Muscle layer of duodenum (tissue), 2 donors: ENCODE results near the gene LHPP.

Experiments
- H3K27ac ChIP-seq: one replicate; pipeline ENCODE4 v1.7.0; 2013; ENCODE audit warnings: mild to moderate bottlenecking, low read length
- H3K27me3 ChIP-seq: one replicate; pipeline ENCODE4 v1.7.0; 2013; ENCODE audit warnings: low read depth, mild to moderate bottlenecking, control low read depth, low read length
- H3K36me3 ChIP-seq, 2 donors: one replicate each; pipeline ENCODE4 v1.7.0; 2013; ENCODE audit warnings: low read length in 2 of 2, control low read depth in 1 of 2, mild to moderate bottlenecking in 1 of 2; ENCODE audit not compliant: insufficient read depth in 2 of 2, control insufficient read depth in 1 of 2
- H3K4me1 ChIP-seq, 2 donors: one replicate each; pipeline ENCODE4 v1.7.0; 2013; ENCODE audit warnings: low read length in 2 of 2, mild to moderate bottlenecking in 2 of 2, control low read depth in 1 of 2, moderate library complexity in 1 of 2; ENCODE audit not compliant: insufficient read depth in 2 of 2, control insufficient read depth in 1 of 2
- H3K4me3 ChIP-seq, 2 donors: one replicate each; pipeline ENCODE4 v1.7.0; 2013; ENCODE audit warnings: low read length in 2 of 2, low read depth in 1 of 2, mild to moderate bottlenecking in 1 of 2
- H3K9me3 ChIP-seq, 2 donors: one replicate each; pipeline ENCODE4 v1.7.0; 2013; ENCODE audit warnings: low read length in 2 of 2, control low read depth in 1 of 2, mild to moderate bottlenecking in 1 of 2; ENCODE audit not compliant: control insufficient read depth in 1 of 2
- donor health status: healthy.

The LHPP gene

DNA sequence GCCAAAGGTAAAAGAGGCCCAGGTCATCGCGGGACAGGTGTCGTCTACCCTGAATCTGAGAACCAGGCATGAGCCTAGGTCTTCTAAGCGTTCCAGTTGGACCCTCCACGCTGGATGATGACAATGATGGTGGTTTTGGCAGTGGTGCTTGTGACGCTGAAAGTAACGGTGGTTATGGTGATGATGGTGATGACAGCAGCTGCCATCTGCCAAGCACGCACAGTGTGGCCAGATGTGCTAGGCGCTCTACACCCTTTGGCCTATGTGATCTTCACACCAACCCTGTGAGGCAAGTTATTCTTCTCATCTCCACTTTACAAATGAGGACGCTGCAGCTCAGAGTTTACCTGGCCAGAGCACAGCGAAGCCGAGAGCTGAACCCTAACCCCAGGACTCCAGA lies 188.6 kb downstream of the LHPP start:
- peaks cover 51 to 60% of the 10 kb centered on the region in 2 donors for H3K4me1 ChIP-seq
- no peaks in the 10 kb centered on the region for H3K9me3 ChIP-seq
- no peak overlapping the region for H3K4me3 ChIP-seq
- H3K27me3 ChIP-seq: no peaks in the 10 kb centered on the region
- peak overlapping the region; percentile 13 for H3K27ac ChIP-seq
- H3K36me3 ChIP-seq: no peaks in the 10 kb centered on the region

DNA sequence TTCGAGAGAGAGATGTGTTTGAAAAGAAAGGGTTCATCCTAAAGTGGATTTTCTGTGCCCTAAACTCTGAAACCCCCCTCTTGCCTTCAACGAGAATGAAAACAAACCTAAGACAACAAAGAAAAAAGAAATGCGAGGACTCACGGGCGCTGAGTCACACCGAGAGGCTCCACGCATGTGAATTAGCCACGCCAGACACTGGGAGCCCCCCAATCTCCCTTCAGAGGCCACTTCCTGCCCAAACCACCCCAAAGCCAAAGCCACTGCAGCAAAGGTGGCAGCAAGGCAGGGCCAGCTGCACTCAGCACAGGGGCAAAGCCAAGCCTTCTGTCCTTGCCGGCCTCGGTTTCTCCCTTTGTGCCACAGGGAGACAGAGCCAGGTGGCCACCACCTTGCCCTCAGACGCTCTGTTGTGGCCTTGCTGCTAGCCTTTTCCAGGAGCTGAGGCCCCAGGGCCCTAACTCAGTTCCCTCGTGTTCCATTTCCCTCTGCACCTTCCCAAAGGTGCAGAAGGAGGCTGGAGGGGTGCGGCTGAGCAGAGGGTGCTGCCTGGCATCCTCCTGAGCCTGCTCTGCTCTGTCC lies 189.3 kb downstream of the LHPP start:
- H3K9me3 ChIP-seq: no peaks in the 10 kb centered on the region
- H3K36me3 ChIP-seq: peaks cover 0 to 6% of the 10 kb centered on the region in 2 donors
- no peaks in the 10 kb centered on the region for H3K27me3 ChIP-seq
- H3K4me3 ChIP-seq: no peak overlapping the region
- H3K27ac ChIP-seq: no peak overlapping the region
- peaks cover 44 to 53% of the 10 kb centered on the region in 2 donors for H3K4me1 ChIP-seq

DNA sequence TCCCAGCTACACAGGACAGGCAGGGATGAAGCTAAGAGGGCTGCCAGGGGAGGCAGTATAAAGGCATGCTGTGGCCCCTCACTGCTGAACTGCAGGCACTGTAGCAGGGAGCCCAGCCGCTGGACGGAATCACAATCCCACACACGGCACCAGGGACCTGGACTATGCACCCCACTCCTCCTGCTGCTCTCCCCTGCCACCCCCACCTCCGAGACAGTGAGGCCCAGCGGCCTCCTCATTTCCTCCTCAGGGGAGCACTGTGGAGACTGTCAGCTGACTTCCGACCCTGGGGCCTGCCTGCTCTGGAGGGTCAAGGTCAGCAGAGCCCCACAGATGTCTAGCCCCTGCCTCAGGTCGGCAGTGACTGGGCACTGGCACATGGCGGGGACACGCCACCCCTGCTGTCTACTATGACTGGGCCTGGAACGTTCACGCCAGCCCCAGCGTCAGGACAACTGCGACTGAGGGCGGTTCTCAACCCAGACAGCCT lies 189.8 kb downstream of the LHPP start:
- Histone ChIP-seq H3K27me3 (no peaks in the 10 kb centered on the region), H3K36me3 (peaks cover 0 to 11% of the 10 kb centered on the region in 2 donors), H3K9me3 (no peaks in the 10 kb centered on the region), H3K27ac (no peak overlapping the region), H3K4me3 (no peak overlapping the region), H3K4me1 (peaks cover 39 to 48% of the 10 kb centered on the region in 2 donors)

DNA sequence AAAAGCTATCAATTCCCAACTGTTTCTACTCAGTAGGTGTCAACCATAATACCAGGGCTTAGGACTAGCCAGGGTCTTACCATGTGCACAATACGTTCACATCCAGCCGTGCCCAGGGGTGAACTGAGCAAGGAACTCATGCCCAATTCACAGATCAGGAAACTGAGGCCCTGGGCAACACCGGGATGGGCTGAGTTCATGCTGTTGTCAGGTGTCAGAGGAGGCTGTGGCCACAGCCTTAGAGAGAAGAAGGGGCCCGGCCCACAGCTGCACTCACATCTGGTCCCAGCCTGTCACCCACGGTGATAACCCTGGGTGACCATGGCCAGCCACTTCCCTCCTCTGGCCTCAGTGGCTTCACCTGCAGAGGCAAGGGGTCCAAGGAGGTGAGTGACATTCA lies 190.6 kb downstream of the LHPP start:
- Histone ChIP-seq H3K27ac (no peak overlapping the region), H3K27me3 (no peaks in the 10 kb centered on the region), H3K36me3 (peaks cover 0 to 11% of the 10 kb centered on the region in 2 donors), H3K4me3 (no peak overlapping the region), H3K9me3 (no peaks in the 10 kb centered on the region), H3K4me1 (peaks cover 31 to 40% of the 10 kb centered on the region in 2 donors)

DNA sequence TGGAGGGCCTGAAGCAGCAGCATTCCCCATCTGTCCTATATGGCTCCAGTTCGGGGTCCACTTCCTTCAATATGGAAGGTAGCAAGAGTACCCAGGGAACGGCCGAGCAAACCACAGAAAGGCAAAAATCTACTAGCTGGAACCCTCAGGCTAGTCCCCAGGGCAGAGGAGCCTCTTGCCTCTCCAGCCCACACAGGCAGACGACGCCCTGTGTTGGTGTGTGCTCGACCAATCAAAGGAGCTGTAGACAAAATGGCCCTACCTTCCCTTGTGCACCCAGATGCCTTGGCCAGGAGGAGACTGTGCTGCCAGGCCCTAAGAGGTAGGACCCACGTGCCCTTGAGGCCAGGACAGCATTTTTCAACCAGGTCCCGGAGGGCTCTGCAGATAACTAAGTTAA lies 191.1 kb downstream of the LHPP start:
- no peak overlapping the region for H3K27ac ChIP-seq
- H3K4me1 ChIP-seq: peaks cover 26 to 35% of the 10 kb centered on the region in 2 donors

DNA sequence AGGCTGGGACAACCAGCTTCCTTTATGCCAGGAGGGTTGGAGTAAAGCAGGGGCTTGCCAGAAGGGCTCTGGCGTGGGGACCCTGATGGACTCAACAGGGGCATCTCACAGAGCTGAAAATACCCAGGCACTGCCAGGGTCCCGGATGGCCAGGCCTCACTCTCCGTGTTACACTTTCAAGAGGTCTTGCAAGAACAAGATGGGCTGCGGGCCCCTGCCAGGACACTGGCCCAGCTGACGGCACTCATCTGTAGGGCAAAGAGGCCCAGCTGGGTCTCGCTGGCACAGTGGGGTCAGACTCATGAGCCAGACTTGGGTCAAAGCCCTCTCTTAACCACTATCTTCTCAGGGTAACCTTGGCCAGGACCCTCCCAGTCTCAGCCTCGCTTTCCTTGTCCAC lies 191.7 kb downstream of the LHPP start:
- Histone ChIP-seq H3K9me3 (no peaks in the 10 kb centered on the region), H3K27me3 (no peaks in the 10 kb centered on the region), H3K27ac (no peak overlapping the region), H3K4me1 (peaks cover 20 to 29% of the 10 kb centered on the region in 2 donors), H3K4me3 (no peak overlapping the region), H3K36me3 (peaks cover 0 to 11% of the 10 kb centered on the region in 2 donors)

More for the DNA sequence above, 191.1 kb downstream of the LHPP start:
- Histone ChIP-seq H3K4me3 (no peak overlapping the region), H3K27me3 (no peaks in the 10 kb centered on the region), H3K9me3 (no peaks in the 10 kb centered on the region), H3K36me3 (peaks cover 0 to 11% of the 10 kb centered on the region in 2 donors)

DNA sequence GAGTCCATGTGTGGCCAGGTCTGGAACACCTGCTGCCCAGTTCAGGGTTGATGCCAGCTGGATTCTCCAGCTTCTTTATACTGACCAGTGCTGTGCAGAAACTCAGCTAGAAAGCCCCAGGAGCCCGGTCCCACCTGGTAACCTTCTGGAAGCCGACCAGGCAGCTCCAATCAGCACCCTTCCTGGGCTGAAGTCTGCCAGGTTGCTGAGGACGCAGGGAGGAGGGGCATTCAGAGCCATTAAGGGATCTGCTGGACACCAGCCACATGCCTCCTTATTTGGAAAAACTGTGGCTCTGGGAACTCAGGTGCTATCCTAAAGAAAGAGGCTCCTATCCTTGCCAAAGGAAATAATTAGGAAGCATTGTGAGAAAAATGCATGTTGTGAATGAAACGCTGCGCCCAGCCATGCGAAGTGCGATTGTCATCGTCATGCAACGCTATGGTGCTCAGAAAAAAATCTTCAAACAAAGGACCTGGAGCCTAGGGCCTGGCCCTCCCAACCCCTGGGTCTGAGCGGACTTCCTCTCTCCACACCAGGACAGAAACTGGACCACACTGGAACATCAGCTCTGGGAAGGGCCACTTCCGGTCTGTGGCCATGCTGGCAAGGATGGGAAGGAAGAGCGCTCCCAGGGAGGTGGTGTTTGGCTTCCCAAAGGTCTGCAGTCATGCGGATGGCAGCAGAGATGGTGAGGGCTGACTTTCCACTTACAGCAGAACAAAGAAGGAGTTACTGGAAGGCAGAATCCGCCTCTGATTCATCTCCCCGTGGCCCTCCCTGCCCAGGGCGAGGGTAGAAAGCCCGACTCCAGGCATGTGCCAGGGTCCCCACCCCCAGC lies 192.4 kb downstream of the LHPP start:
- H3K27me3 ChIP-seq: no peaks in the 10 kb centered on the region
- H3K9me3 ChIP-seq: no peaks in the 10 kb centered on the region
- H3K4me1 ChIP-seq: peaks cover 13 to 22% of the 10 kb centered on the region in 2 donors
- H3K4me3 ChIP-seq: no peak overlapping the region
- peaks cover 0 to 11% of the 10 kb centered on the region in 2 donors for H3K36me3 ChIP-seq
- peak overlapping the region; percentile 22 for H3K27ac ChIP-seq

DNA sequence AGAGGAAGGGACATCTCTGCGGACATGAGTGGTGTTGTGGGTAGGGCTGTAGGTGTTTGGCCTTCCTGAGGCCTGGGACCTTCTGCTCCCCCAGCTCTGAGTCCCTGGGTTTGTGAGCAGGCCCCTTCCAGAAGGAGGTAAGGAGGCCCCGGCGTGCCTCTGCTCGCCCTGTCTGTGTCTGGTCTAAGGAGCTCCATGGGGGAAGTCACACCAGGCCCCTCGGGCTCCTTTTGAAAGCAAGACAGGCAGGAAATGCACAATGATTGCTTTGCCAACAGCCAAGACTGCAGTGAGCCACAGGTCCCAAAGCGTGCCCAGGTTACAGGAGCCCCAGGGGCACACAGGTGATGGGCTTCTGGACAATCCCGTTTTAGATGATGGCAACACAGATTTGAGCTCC lies 193.1 kb downstream of the LHPP start:
- H3K36me3 ChIP-seq: peaks cover 0 to 11% of the 10 kb centered on the region in 2 donors
- H3K4me1 ChIP-seq: peaks cover 6 to 15% of the 10 kb centered on the region in 2 donors
- H3K4me3 ChIP-seq: no peak overlapping the region
- H3K27me3 ChIP-seq: no peaks in the 10 kb centered on the region
- H3K27ac ChIP-seq: peak overlapping the region; percentile 22
- no peaks in the 10 kb centered on the region for H3K9me3 ChIP-seq

DNA sequence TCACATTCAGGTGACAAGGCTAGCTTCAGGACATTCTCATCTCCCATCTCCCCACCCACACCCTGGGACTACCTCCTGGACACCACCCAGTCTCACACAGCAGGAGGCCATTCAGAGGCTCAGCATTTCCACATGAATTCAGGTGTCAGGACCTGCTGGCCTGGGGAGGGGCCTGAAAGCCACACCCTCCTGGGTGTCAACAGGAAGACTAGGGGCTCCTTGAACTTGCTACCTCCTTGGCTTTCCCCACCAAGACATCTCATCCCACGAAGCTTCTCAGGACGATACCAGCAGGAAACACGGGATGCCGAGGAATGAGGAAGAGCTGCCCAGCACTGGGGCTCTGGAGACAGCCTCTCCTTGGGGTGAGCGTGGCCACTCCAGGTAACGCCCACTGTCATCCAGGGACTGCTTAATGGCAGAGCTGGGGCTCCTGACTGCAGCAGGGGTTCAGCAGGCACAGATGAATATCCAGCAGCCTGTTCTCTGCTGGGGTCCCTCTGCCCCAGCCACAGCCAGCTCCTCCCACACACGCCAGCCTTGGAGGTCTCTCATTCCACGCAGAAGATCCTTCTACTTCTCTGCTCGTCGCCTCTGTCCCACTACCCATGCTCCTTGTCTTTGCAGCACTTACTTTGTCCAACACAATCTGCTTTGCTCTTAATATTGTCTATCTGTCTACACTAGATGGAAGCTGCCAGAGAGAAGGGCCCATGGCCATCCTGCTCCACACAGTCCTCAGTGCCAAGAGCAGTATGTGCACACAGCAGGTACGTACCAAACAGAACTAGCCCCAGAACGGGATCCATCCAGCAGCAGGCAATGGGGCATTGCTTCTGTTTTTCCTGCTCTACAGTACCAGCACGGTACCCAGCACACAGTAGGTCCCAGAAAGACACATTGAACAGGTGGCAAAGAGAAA lies 193.8 kb downstream of the LHPP start:
- H3K27me3 ChIP-seq: no peaks in the 10 kb centered on the region
- no peak overlapping the region for H3K27ac ChIP-seq
- H3K9me3 ChIP-seq: no peaks in the 10 kb centered on the region
- peaks cover 0 to 11% of the 10 kb centered on the region in 2 donors for H3K36me3 ChIP-seq
- no peak overlapping the region for H3K4me3 ChIP-seq
- H3K4me1 ChIP-seq: peaks cover under 1 to 9% of the 10 kb centered on the region in 2 donors

DNA sequence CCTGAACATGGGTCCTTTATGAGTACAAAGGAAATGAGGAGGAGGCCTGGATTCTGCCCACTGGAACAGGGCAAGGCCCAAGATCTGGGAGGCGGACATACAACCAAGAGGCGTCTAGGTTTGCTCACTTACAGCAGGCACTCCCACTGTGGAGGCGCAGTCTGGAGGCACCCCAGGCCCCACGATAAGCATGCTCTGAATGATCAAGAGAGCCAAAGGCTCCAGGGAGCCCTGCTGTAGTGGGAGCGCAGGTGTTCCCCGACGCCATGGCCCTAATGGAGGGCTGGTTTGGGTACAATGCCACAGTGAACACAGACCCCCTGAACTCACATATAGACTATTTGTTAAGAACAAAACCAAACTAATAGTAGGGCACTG lies 194.5 kb downstream of the LHPP start:
- Histone ChIP-seq H3K4me1 (peaks cover 0 to 5% of the 10 kb centered on the region in 2 donors), H3K27me3 (no peaks in the 10 kb centered on the region), H3K36me3 (peaks cover 0 to 11% of the 10 kb centered on the region in 2 donors), H3K4me3 (no peak overlapping the region), H3K9me3 (no peaks in the 10 kb centered on the region), H3K27ac (no peak overlapping the region)

DNA sequence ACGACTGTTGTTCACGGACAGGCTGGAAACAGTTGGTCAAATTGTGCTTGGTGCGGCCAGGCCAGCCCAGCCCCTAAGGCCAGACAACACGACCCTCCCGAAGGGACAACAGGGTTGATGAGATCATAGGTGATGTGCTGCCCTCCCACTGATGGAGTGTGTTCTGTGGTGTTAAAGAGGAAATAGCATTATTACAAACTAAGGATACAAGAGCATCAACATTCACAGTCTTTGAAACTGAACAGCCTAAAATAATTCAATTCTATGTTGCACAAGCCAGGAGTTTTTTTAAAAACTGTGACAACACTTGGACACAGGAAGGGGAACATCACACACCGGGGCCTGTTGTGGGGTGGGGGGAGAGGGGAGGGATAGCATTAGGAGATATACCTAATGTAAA lies 194.9 kb downstream of the LHPP start:
- Histone ChIP-seq H3K36me3 (peaks cover 0 to 15% of the 10 kb centered on the region in 2 donors), H3K9me3 (no peaks in the 10 kb centered on the region), H3K27me3 (no peaks in the 10 kb centered on the region), H3K4me3 (no peak overlapping the region), H3K27ac (no peak overlapping the region), H3K4me1 (peaks cover 0 to under 1% of the 10 kb centered on the region in 2 donors)
